ENCODE results near the gene AP4S1.
A peak's percentile ranks its signal among the peaks of the same experiment; 100 is the strongest.
"Not testable (repeated sequence)": the region's sequence is repeated elsewhere in the genome, so short reads cannot be mapped to it uniquely, and the experiment has no call there.

AP4S1 gene

GRCh38 chr14:31025367-31026076 lies at the start of gene AP4S1:
Gene AP4S1 (plus strand): TSS chr14:31025649. CDS start chr14:31066197, 40,548 bp downstream.
- peak; percentile 36 for ATAC-seq (replicated peaks; ENCODE audit: extremely low read depth, poor library complexity, severe bottlenecking)
- H3K27ac Mint-ChIP-seq (ENCODE audit: low read depth): peak within 1 kb of the TSS; percentile 97

DNA sequence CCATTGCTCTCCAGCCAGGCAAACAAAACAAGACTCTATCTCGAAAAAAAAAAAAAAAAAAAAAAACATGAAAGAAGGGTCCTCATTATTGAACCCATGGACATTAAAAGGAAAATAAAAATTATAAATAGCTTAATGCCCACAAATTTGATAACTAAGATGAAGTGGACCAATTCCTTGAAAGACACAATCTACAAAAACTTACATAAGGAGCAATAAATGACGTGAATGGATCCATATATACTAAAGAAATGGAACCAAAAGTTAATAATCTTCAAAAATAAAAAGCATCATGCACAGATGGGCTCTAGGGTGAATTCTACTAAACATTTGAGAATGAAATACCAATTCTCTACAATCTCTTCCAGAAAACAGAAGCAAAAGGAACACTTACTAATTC lies 47.7 kb upstream of the AP4S1 start:
- no peaks in the 10 kb centered on the region for H3K27me3 Mint-ChIP-seq
- ATAC-seq (replicated peaks; ENCODE audit: extremely low read depth, poor library complexity, severe bottlenecking) (no peak), DNase-seq (ENCODE audit: low spot score in 2 of 2) (no peak)
- no peak overlapping the region for H3K4me3 Mint-ChIP-seq
- peaks cover 35% of the 10 kb centered on the region for H3K4me1 Mint-ChIP-seq
- H3K27ac Mint-ChIP-seq (ENCODE audit: low read depth): peak overlapping the region; percentile 44
- no peaks in the 10 kb centered on the region for H3K9me3 Mint-ChIP-seq
- peaks cover 5% of the 10 kb centered on the region for H3K36me3 Mint-ChIP-seq (ENCODE audit: insufficient read depth)

More at GRCh38 chr14:31025367-31026076, at the start of gene AP4S1:
- peak within 1 kb of the TSS; percentile 99 for H3K4me3 Mint-ChIP-seq
- H3K9me3 Mint-ChIP-seq: no peaks in the 10 kb centered on the region
- peaks cover 22% of the 10 kb centered on the region for H3K36me3 Mint-ChIP-seq (ENCODE audit: insufficient read depth)
- H3K27me3 Mint-ChIP-seq: no peaks in the 10 kb centered on the region
- DNase-seq (ENCODE audit: low spot score in 2 of 2): peak; percentile 28 to 30
- H3K4me1 Mint-ChIP-seq: peaks cover 52% of the 10 kb centered on the region

DNA sequence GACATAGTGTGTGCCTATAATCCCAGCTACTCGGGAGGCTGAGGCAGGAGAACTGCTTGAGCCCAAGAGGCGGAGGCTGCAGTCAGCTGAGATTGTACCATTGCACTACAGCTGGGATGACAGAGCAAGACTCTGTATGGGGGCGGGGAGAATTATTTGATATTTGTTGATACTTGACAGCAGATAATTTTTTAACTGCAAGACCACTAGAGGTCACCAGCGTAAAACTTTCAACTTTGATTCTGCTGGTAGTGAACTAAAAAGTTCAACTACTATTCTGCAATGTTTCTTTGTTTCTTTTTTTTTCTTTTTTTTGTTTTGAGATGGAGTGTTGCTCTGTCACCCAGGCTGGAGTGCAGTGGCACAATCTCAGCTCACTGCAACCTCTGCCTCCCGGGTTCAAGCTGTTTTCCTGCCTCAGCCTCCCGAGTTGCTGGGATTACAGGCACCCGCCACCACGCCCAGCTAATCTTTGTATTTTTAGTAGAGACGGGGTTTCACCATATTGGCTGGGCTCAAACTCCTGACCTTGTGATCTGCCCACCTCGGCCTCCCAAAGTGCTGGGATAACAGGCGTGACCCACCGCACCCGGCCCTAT lies 45.2 kb upstream of the AP4S1 start:
- peak; percentile 68 for ATAC-seq (replicated peaks; ENCODE audit: extremely low read depth, poor library complexity, severe bottlenecking)
- not testable (repeated sequence) for H3K9me3 Mint-ChIP-seq; H3K36me3 Mint-ChIP-seq (ENCODE audit: insufficient read depth); H3K4me3 Mint-ChIP-seq; H3K27me3 Mint-ChIP-seq; H3K27ac Mint-ChIP-seq (ENCODE audit: low read depth)
- peak in 1 of 2 donors; percentile 26 for DNase-seq (ENCODE audit: low spot score in 2 of 2)
- H3K4me1 Mint-ChIP-seq: peaks cover 15% of the 10 kb centered on the region

DNA sequence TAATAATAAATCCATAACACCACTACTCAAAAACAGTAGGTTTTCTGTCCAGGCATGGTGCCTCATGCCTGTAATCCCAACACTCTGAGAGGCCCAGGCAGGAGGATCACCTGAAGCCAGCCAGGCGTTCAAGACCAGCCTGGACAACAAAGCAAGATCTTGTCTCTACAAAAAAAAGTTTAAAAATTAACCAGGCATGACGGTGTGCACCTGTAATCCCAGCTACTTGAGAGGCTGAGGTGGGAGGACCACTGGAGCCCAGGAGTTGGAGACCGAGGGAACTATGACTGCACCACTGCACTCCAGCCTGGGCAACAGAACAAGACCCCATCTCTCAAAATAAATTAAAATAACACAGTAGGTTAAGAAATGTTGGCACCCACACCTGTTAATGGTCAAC lies 44.5 kb upstream of the AP4S1 start:
- Mint-ChIP-seq H3K27me3 (no peaks in the 10 kb centered on the region), H3K27ac (ENCODE audit: low read depth) (no peak overlapping the region)
- ATAC-seq (replicated peaks; ENCODE audit: extremely low read depth, poor library complexity, severe bottlenecking): no peak

GRCh38 chr14:30982533-30982932 lies 42.9 kb upstream of the AP4S1 start:
- Mint-ChIP-seq H3K27me3 (no peaks in the 10 kb centered on the region), H3K36me3 (ENCODE audit: insufficient read depth) (peaks cover 2% of the 10 kb centered on the region), H3K4me3 (no peak overlapping the region), H3K27ac (ENCODE audit: low read depth) (no peak overlapping the region), H3K4me1 (peaks cover 7% of the 10 kb centered on the region), H3K9me3 (no peaks in the 10 kb centered on the region)
- no peak for ATAC-seq (replicated peaks; ENCODE audit: extremely low read depth, poor library complexity, severe bottlenecking)
- no peak for DNase-seq (ENCODE audit: low spot score in 2 of 2)

More for the DNA sequence above, 44.5 kb upstream of the AP4S1 start:
- DNase-seq (ENCODE audit: low spot score in 2 of 2): no peak
- Mint-ChIP-seq H3K4me3 (no peak overlapping the region), H3K4me1 (peaks cover 7% of the 10 kb centered on the region), H3K9me3 (no peaks in the 10 kb centered on the region), H3K36me3 (ENCODE audit: insufficient read depth) (peaks cover 5% of the 10 kb centered on the region)

- no peaks in the 10 kb centered on the region for H3K27me3 Mint-ChIP-seq
- no peak overlapping the region for H3K27ac Mint-ChIP-seq (ENCODE audit: low read depth)
- H3K4me3 Mint-ChIP-seq: no peak overlapping the region
- ATAC-seq (replicated peaks; ENCODE audit: extremely low read depth, poor library complexity, severe bottlenecking) (no peak), DNase-seq (ENCODE audit: low spot score in 2 of 2) (no peak)
- no peaks in the 10 kb centered on the region for H3K9me3 Mint-ChIP-seq
- peaks cover 2% of the 10 kb centered on the region for H3K36me3 Mint-ChIP-seq (ENCODE audit: insufficient read depth)
- H3K4me1 Mint-ChIP-seq: peaks cover 8% of the 10 kb centered on the region
These were observed 41.6 kb upstream of the AP4S1 start for GRCh38 chr14:30983858-30984257.

DNA sequence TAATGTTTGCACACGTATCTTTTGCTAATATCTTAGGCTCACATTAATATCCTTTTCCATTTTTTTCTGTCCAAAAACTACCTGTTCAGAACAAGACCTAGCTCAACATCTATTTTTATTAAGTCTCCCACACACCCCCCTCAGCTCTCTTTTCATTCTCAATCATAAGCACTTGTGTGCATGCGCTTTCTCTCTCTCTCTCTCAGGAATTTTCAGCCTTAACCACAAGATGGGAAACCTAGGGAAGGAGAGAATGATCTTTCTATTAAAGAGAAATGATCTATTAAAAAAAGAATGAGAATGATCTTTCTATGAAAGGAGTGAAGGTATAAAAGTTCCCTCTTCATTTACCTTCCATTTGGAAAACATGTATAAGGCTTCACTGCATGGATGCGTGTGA lies 39.7 kb upstream of the AP4S1 start:
- no peaks in the 10 kb centered on the region for H3K36me3 Mint-ChIP-seq (ENCODE audit: insufficient read depth)
- H3K27ac Mint-ChIP-seq (ENCODE audit: low read depth): no peak overlapping the region
- no peaks in the 10 kb centered on the region for H3K27me3 Mint-ChIP-seq
- no peaks in the 10 kb centered on the region for H3K9me3 Mint-ChIP-seq
- ATAC-seq (replicated peaks; ENCODE audit: extremely low read depth, poor library complexity, severe bottlenecking) (no peak), DNase-seq (ENCODE audit: low spot score in 2 of 2) (no peak)
- no peak overlapping the region for H3K4me3 Mint-ChIP-seq
- peaks cover 20% of the 10 kb centered on the region for H3K4me1 Mint-ChIP-seq

DNA sequence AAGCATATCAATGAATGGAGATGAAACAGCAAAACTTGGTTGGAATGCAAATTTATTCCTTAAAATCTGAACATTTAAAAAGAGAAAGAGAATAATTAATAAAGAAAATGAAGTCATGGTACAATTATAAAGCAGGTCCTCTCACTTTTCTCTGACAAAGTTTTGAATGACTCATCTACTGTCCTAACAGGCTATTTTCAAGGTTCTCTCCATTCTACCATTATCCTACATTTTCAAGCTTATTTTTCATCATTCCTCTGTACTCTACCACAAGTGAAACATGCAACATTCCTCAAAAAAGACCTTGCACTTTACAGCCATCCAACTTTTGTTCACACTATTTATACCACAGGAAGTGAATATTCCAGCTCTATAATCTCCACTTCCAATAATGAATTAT lies 36.9 kb upstream of the AP4S1 start:
- no peaks in the 10 kb centered on the region for H3K9me3 Mint-ChIP-seq
- DNase-seq (ENCODE audit: low spot score in 2 of 2): no peak
- H3K27ac Mint-ChIP-seq (ENCODE audit: low read depth): no peak overlapping the region
- no peak overlapping the region for H3K4me3 Mint-ChIP-seq
- H3K27me3 Mint-ChIP-seq: no peaks in the 10 kb centered on the region
- peaks cover 2% of the 10 kb centered on the region for H3K36me3 Mint-ChIP-seq (ENCODE audit: insufficient read depth)
- no peak for ATAC-seq (replicated peaks; ENCODE audit: extremely low read depth, poor library complexity, severe bottlenecking)
- peaks cover 27% of the 10 kb centered on the region for H3K4me1 Mint-ChIP-seq

GRCh38 chr14:30990770-30991169 lies 34.7 kb upstream of the AP4S1 start:
- Mint-ChIP-seq H3K9me3 (no peaks in the 10 kb centered on the region), H3K36me3 (ENCODE audit: insufficient read depth) (peaks cover 2% of the 10 kb centered on the region), H3K4me3 (no peak overlapping the region), H3K27me3 (no peaks in the 10 kb centered on the region), H3K27ac (ENCODE audit: low read depth) (peak overlapping the region; percentile 47), H3K4me1 (peaks cover 40% of the 10 kb centered on the region)
- DNase-seq (ENCODE audit: low spot score in 2 of 2) (no peak), ATAC-seq (replicated peaks; ENCODE audit: extremely low read depth, poor library complexity, severe bottlenecking) (no peak)

DNA sequence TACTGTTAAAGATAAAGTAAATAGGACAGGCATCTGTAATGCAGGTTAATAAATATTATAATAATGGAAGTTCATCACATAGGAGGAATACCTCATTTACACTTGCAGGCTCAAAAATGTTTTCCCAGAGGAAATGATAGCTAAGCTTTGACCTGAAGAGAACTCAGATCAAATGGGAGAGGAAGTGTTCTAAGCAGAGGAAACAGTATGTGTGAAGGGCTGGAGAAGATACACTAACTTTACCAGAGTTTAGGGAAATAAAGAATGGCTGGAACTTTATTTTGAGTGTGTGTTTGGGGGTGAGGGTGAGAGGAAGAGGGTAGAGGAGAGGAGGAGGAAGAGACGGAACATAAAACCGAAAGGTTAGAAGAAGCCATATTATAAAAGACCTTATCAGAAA lies 34.0 kb upstream of the AP4S1 start:
- Mint-ChIP-seq H3K27me3 (no peaks in the 10 kb centered on the region), H3K9me3 (no peaks in the 10 kb centered on the region), H3K4me1 (peaks cover 45% of the 10 kb centered on the region), H3K4me3 (no peak overlapping the region), H3K36me3 (ENCODE audit: insufficient read depth) (peaks cover 2% of the 10 kb centered on the region), H3K27ac (ENCODE audit: low read depth) (peak overlapping the region; percentile 47)
- DNase-seq (ENCODE audit: low spot score in 2 of 2) (no peak), ATAC-seq (replicated peaks; ENCODE audit: extremely low read depth, poor library complexity, severe bottlenecking) (no peak)

- H3K4me1 Mint-ChIP-seq: peaks cover 50% of the 10 kb centered on the region
- peaks cover 2% of the 10 kb centered on the region for H3K36me3 Mint-ChIP-seq (ENCODE audit: insufficient read depth)
- no peak for ATAC-seq (replicated peaks; ENCODE audit: extremely low read depth, poor library complexity, severe bottlenecking)
- H3K27me3 Mint-ChIP-seq: no peaks in the 10 kb centered on the region
- DNase-seq (ENCODE audit: low spot score in 2 of 2): no peak
- H3K4me3 Mint-ChIP-seq: no peak overlapping the region
- no peaks in the 10 kb centered on the region for H3K9me3 Mint-ChIP-seq
- H3K27ac Mint-ChIP-seq (ENCODE audit: low read depth): no peak overlapping the region
These were observed 32.4 kb upstream of the AP4S1 start for GRCh38 chr14:30993071-30993470.

DNA sequence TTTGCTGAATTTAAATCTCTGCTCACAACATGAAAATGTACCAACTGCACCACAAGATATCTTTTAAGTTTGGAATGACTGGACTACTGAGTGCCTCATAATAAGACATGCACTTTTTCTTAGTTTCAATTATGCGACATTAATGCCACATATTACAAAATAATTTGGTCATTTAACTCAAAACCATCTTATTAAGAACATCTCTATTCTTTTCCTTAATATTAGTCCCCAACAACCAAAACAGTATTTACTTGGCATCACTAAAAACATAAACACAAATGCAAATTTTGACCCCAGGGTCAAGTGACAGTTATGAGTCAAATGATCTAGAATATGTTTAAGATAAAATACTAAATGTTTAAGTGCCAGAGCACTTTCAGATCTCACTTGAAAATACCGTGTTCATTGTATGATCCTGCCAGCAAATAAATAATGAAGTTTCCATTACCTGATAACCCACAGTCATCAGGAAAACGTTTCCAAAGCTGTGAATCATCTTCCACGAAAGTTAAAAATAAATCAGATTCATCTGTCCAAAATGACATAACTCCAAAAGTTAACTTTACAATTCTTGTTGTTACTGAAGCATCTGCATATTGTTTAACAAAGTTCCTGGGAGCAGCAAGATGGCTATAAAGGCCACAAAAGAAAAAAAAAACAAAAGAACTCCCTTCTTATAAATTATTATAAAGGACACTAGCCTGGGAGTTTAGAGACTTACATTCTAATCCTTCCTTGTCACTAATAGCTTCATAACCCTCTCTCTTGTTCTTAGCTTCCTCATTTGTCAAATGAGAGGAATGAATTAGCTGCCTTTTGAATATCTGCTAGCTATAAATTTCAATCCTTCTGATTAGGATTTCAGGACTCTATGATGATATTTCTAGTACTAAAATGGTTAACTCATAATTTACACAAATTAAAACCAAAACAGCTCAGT lies 30.5 kb upstream of the AP4S1 start:
- no peaks in the 10 kb centered on the region for H3K27me3 Mint-ChIP-seq
- ATAC-seq (replicated peaks; ENCODE audit: extremely low read depth, poor library complexity, severe bottlenecking) (no peak), DNase-seq (ENCODE audit: low spot score in 2 of 2) (no peak)
- no peak overlapping the region for H3K4me3 Mint-ChIP-seq
- H3K36me3 Mint-ChIP-seq (ENCODE audit: insufficient read depth): peaks cover 2% of the 10 kb centered on the region
- peaks cover 4% of the 10 kb centered on the region for H3K9me3 Mint-ChIP-seq
- peaks cover 44% of the 10 kb centered on the region for H3K4me1 Mint-ChIP-seq
- H3K27ac Mint-ChIP-seq (ENCODE audit: low read depth): peak overlapping the region; percentile 52

Measured in central memory CD8-positive, alpha-beta T cell (primary cell).